Lung (tissue), 12 donors: ENCODE measurements around the gene KLK15. TPM values are rescaled to one million over a fixed set of nuclear protein-coding genes. Genes with fewer than 3 reads are reported as not detected.

Experiments used
- ATAC-seq: fragments of 200-7000 bp; cut with Tn5 transposase; one replicate; pipeline ENCODE4 v1.9.1; 2020; ENCODE audit warnings: moderate number of reproducible peaks; ENCODE audit not compliant: insufficient read depth, low FRiP score
- DNase-seq, 3 donors: peaks; one replicate each; pipeline ENCODE4 v3.0.0-alpha.2; 2013 to 2017
- H3K27ac ChIP-seq, 2 donors: one replicate each; pipeline ENCODE4 v1.5.1; 2013; ENCODE audit warnings: mild to moderate bottlenecking in 2 of 2, moderate library complexity in 2 of 2, control low read depth in 1 of 2, inconsistent platforms in 1 of 2, low read depth in 1 of 2, low read length in 1 of 2
- H3K27me3 ChIP-seq, 3 donors: one replicate each; pipeline ENCODE4 v1.5.1; 2013; ENCODE audit warnings: low read length in 2 of 3; ENCODE audit not compliant: control insufficient read depth in 3 of 3, insufficient read depth in 3 of 3
- H3K36me3 ChIP-seq, 4 donors: one replicate each; pipeline ENCODE4 v1.5.1; 2013; ENCODE audit warnings: low read length in 4 of 4, mild to moderate bottlenecking in 1 of 4, moderate library complexity in 1 of 4; ENCODE audit not compliant: control insufficient read depth in 4 of 4, insufficient read depth in 4 of 4
- H3K4me1 ChIP-seq, 5 donors: one replicate each; pipeline ENCODE4 v1.5.1; 2013; ENCODE audit warnings: low read length in 5 of 5, mild to moderate bottlenecking in 2 of 5, moderate library complexity in 1 of 5; ENCODE audit not compliant: control insufficient read depth in 5 of 5, insufficient read depth in 5 of 5
- H3K4me3 ChIP-seq: one replicate; pipeline ENCODE4 v1.5.1; 2013; ENCODE audit warnings: mild to moderate bottlenecking, control low read depth, moderate library complexity
- H3K9ac ChIP-seq, 2 donors: one replicate each; pipeline ENCODE4 v1.5.1; 2013; ENCODE audit warnings: low read length in 2 of 2, control low read depth in 1 of 2; ENCODE audit not compliant: insufficient read depth in 1 of 2
- H3K9me3 ChIP-seq, 4 donors: one replicate each; pipeline ENCODE4 v1.5.1; 2013; ENCODE audit warnings: low read length in 3 of 4, mild to moderate bottlenecking in 1 of 4, moderate library complexity in 1 of 4; ENCODE audit not compliant: control insufficient read depth in 4 of 4, insufficient read depth in 3 of 4
- WGBS, 2 donors: extraction: QIAGEN DNeasy Blood & Tissue Kit; methylation state at CpG; one replicate each; pipeline ENCODE4 v1.1.7; 2013; 5-methylcytosine and 5-hydroxymethylcytosine counted together
- polyA plus RNA-seq, 2 donors: library from polyadenylated mRNA; stranded (reverse); fragments of 200-250 nt; gene quantifications; one replicate each; pipeline ENCODE4 v1.2.1, GENCODE V29; 2013
- total RNA-seq, 2 donors: library from RNA; depleted of rRNA in 1 of 2; stranded (reverse); fragments of >200 nt in 1 of 2; gene quantifications; one replicate each; pipeline ENCODE4 v1.2.1, GENCODE V29; 2014 to 2021
- TF ChIP-seq, protein P1 (sequence below): IDR thresholded peaks from 2 replicates; pipeline ENCODE4 v1.5.1; 2012; ENCODE audit warnings: mild to moderate bottlenecking; ENCODE audit errors: control extremely low read depth, extremely low read depth
- donor health status: control.
- donor health status: control.
- donor health status: Bipolar disorder and iron deficiency.
- donor health status: healthy.
- donor health status: DM: yes; HTN: yes; CAD: no.

Gene KLK15
- total and polyA plus RNA-seq, 4 donors: not detected

GRCh38 chr19:50842130-50842529 is 8.8 kb upstream of the KLK15 start:
- H3K27me3 ChIP-seq: no peaks in the 10 kb centered on the region
- H3K4me3 ChIP-seq: no peak overlapping the region
- H3K9me3 ChIP-seq: peaks cover 0 to 15% (median 4%) of the 10 kb centered on the region in 4 donors
- H3K4me1 ChIP-seq: no peaks in the 10 kb centered on the region
- WGBS, 2 donors: 78 to 88% methylated on average over 6 of the region's 6 CpGs
- DNase-seq (no peak), ATAC-seq (no peak)
- no peak overlapping the region for H3K27ac ChIP-seq
- H3K9ac ChIP-seq: no peak overlapping the region
- H3K36me3 ChIP-seq: no peaks in the 10 kb centered on the region
- TF ChIP-seq, protein P1, sequence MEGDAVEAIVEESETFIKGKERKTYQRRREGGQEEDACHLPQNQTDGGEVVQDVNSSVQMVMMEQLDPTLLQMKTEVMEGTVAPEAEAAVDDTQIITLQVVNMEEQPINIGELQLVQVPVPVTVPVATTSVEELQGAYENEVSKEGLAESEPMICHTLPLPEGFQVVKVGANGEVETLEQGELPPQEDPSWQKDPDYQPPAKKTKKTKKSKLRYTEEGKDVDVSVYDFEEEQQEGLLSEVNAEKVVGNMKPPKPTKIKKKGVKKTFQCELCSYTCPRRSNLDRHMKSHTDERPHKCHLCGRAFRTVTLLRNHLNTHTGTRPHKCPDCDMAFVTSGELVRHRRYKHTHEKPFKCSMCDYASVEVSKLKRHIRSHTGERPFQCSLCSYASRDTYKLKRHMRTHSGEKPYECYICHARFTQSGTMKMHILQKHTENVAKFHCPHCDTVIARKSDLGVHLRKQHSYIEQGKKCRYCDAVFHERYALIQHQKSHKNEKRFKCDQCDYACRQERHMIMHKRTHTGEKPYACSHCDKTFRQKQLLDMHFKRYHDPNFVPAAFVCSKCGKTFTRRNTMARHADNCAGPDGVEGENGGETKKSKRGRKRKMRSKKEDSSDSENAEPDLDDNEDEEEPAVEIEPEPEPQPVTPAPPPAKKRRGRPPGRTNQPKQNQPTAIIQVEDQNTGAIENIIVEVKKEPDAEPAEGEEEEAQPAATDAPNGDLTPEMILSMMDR: no peak

- H3K9me3 ChIP-seq: peaks cover 0 to 15% (median 4%) of the 10 kb centered on the region in 4 donors
- H3K36me3 ChIP-seq: no peaks in the 10 kb centered on the region
- TF ChIP-seq, protein P1: no peak
- ATAC-seq (no peak), DNase-seq (no peak)
- peaks cover 0 to 7% (median 3%) of the 10 kb centered on the region in 5 donors for H3K4me1 ChIP-seq
- no peak overlapping the region for H3K4me3 ChIP-seq
- H3K27me3 ChIP-seq: peaks cover 0 to 5% (median 4%) of the 10 kb centered on the region in 3 donors
- 67 to 79% methylated on average over 10 of the region's 10 CpGs for whole genome bisulfite sequencing, 2 donors
- no peak overlapping the region for H3K9ac ChIP-seq
- H3K27ac ChIP-seq: no peak overlapping the region
These were observed 6.6 kb upstream of the KLK15 start for GRCh38 chr19:50839712-50840655.

DNA sequence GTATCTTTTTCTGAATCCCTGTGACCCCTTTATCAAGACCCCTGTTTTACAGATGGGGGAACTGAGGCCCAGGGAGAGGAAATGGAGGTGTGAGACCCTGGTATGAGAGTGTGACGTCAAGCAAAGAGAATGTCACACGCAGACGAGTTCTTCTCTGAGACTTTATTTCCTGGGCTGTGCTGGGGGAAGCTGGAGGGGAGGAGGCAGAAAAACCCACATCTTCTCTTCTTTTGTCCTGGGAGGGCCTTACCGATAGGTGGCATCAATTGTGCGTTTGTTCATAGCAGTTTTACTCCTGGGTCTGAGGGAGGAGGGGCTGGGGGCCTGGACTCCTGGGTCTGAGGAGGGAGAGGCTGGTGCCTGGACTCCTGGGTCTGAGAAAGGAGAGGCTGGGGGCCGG is 4.9 kb upstream of the KLK15 start:
- Histone ChIP-seq H3K27ac (no peak overlapping the region), H3K27me3 (peaks cover 0 to 8% (median 5%) of the 10 kb centered on the region in 3 donors), H3K4me3 (no peak overlapping the region), H3K4me1 (peaks cover 0 to 7% (median 3%) of the 10 kb centered on the region in 5 donors), H3K36me3 (no peaks in the 10 kb centered on the region), H3K9ac (no peak overlapping the region), H3K9me3 (peaks cover 0 to 4% (median 3%) of the 10 kb centered on the region in 4 donors)
- 16 to 18% methylated on average over 6 of the region's 6 CpGs for WGBS, 2 donors
- ATAC-seq: no peak
- TF ChIP-seq, protein P1: no peak
- no peak for DNase-seq
